Endothelial cell of umbilical vein (primary cell): ENCODE data around the gene TNFAIP8L1. TPM values are rescaled to one million over a fixed set of nuclear protein-coding genes. Genes with fewer than 3 reads are reported as not detected.

Experiments used
- BruUV-seq: library from RNA; stranded (reverse); fragments of 400-500 nt; replicated peaks from 2 replicates; lab custom pipeline; 2021; lab: Mats Ljungman, UMichigan
- CTCF ChIA-PET: fragments of 300-600, 350-600 bp; sonication (Branson Sonifier 250); formaldehyde crosslinking; loops from one replicate; lab custom pipeline; 2021; ENCODE audit warnings: antibody characterized with exemption, inconsistent platforms; lab: Charles Lee
- POLR2A ChIA-PET: fragments of 300-600, 350-600 bp; sonication (Branson Sonifier 250); formaldehyde crosslinking; loops from one replicate; lab custom pipeline; 2021; ENCODE audit warnings: antibody characterized with exemption, inconsistent platforms; lab: Charles Lee
- DNase-seq: peaks from one replicate; pipeline ENCODE4 v3.0.0-alpha.2; 2011; ENCODE audit warnings: low read depth, low spot score
- FAIRE-seq: peaks from 2 replicates; lab custom pipeline; 2011; peaks lifted over from hg19 to GRCh38; lab: Jason Lieb, UNC
- H2AFZ ChIP-seq: 2 replicates; pipeline ENCODE4 v1.6.0; 2012; ENCODE audit warnings: low read depth, low read length, control low read depth, inconsistent platforms
- H3K27ac ChIP-seq: 2 replicates; pipeline ENCODE4 v1.5.1; 2011; ENCODE audit warnings: low read depth, mild to moderate bottlenecking, control low read depth, low read length, moderate library complexity; ENCODE audit not compliant: insufficient read depth
- H3K27me3 ChIP-seq, 2 experiments: 2 replicates each; pipeline versions ENCODE4 v1.6.0 to v1.6.1; 2011; ENCODE audit warnings: low read length in 2 of 2, mixed read lengths in 1 of 2; ENCODE audit not compliant: control insufficient read depth in 2 of 2, insufficient read depth in 2 of 2
- H3K36me3 ChIP-seq, 2 experiments: 2 replicates in 1 of 2; 3 replicates in 1 of 2; pipeline ENCODE4 v1.5.1; 2011; ENCODE audit warnings: low read length in 2 of 2, mild to moderate bottlenecking in 1 of 2, moderate library complexity in 1 of 2; ENCODE audit not compliant: control insufficient read depth in 2 of 2, insufficient read depth in 2 of 2; ENCODE audit errors: extremely low read depth in 1 of 2
- H3K4me1 ChIP-seq: 3 replicates; pipeline ENCODE4 v1.5.1; 2011; ENCODE audit warnings: mild to moderate bottlenecking, low read length; ENCODE audit not compliant: control insufficient read depth, insufficient read depth; ENCODE audit errors: extremely low read depth
- H3K4me2 ChIP-seq: 2 replicates; pipeline ENCODE4 v1.6.1; 2011; ENCODE audit warnings: low read length, control low read depth, mixed read lengths; ENCODE audit not compliant: insufficient read depth
- H3K4me3 ChIP-seq, 3 experiments: fragments of 200-600 bp in 1 of 3; sonication (generic), shearing (Covaris generic) in 1 of 3; replicated peaks in 1 of 3; 2 replicates each; pipeline ENCODE4 v1.5.1; 2011 to 2016; ENCODE audit warnings: control low read depth in 3 of 3, low read length in 3 of 3, mild to moderate bottlenecking in 2 of 3, inconsistent platforms in 1 of 3, low read depth in 1 of 3, moderate library complexity in 1 of 3; ENCODE audit not compliant: insufficient read depth in 1 of 3
- H3K79me2 ChIP-seq: 2 replicates; pipeline ENCODE4 v1.6.0; 2012; ENCODE audit warnings: low read length, inconsistent platforms; ENCODE audit not compliant: control insufficient read depth, insufficient read depth
- H3K9ac ChIP-seq: replicated peaks from 2 replicates; pipeline ENCODE3; 2011; ENCODE audit warnings: low read length, control low read depth; ENCODE audit not compliant: insufficient read depth; ENCODE audit errors: extremely low read depth
- H3K9me1 ChIP-seq: replicated peaks from 3 replicates; pipeline ENCODE4 v1.6.0; 2011; ENCODE audit warnings: mild to moderate bottlenecking, low read length; ENCODE audit not compliant: control insufficient read depth, insufficient read depth; ENCODE audit errors: extremely low read depth
- H3K9me3 ChIP-seq: replicated peaks from 2 replicates; pipeline ENCODE4 v1.5.1; 2012; ENCODE audit warnings: low read length, inconsistent platforms; ENCODE audit not compliant: control insufficient read depth, insufficient read depth
- H4K20me1 ChIP-seq: replicated peaks from 2 replicates; pipeline ENCODE3; 2011; ENCODE audit warnings: mild to moderate bottlenecking, low read length; ENCODE audit not compliant: control insufficient read depth, insufficient read depth; ENCODE audit errors: extremely low read depth
- FOS ChIP-seq: IDR thresholded peaks from 2 replicates; pipeline ENCODE4 v1.6.1; 2011; ENCODE audit warnings: mild to moderate bottlenecking, low read length, moderate library complexity, borderline replicate concordance; ENCODE audit not compliant: insufficient read depth
- GATA2 ChIP-seq: IDR thresholded peaks from 2 replicates; pipeline ENCODE4 v1.7.0; 2011; ENCODE audit warnings: low read depth, mild to moderate bottlenecking, moderate library complexity, mixed read lengths, low read length; ENCODE audit not compliant: insufficient read length, insufficient read depth
- JUN ChIP-seq: IDR thresholded peaks from 2 replicates; pipeline ENCODE4 v1.6.1; 2011; ENCODE audit warnings: borderline replicate concordance, low read depth; ENCODE audit not compliant: insufficient read length, insufficient read depth
- MYC ChIP-seq: IDR thresholded peaks from one replicate; pipeline ENCODE4 v1.6.1; 2011; ENCODE audit warnings: mild to moderate bottlenecking, low read depth, low read length
- POLR2A ChIP-seq: IDR thresholded peaks from 2 replicates; pipeline ENCODE4 v1.6.1; 2012; ENCODE audit warnings: low read depth, mild to moderate bottlenecking, control low read depth, low read length
- POLR2AphosphoS5 ChIP-seq: IDR thresholded peaks from 2 replicates; pipeline ENCODE4 v1.6.1; 2012; ENCODE audit warnings: low read depth, mild to moderate bottlenecking, control low read depth, low read length, moderate library complexity; ENCODE audit not compliant: insufficient read depth
- dilution Hi-C: fragments of 300-500 bp; cut with MboI; formaldehyde crosslinking; loops from one replicate; pipeline ENCODE4 v1.15.0; 2019; ENCODE audit warnings: low sequenced_read_pairs; ENCODE audit not compliant: extremely low pct_ligation_motif_present
- intact Hi-C: fragments of 100-400 bp; cut with micrococcal nuclease; formaldehyde crosslinking; loops from one replicate; pipeline ENCODE4 v1.10.0; 2022
- polyA plus RNA-seq, 4 experiments: library from polyadenylated mRNA; depleted of rRNA in 3 of 4; stranded (reverse) in 3 of 4; unstranded in 1 of 4; fragments of >200 nt; gene quantifications; 2 replicates each; pipeline versions ENCODE4 v1.2.1 to v1.2.3, GENCODE V29; 2011 to 2012; ENCODE audit warnings: missing spikeins in 1 of 4
- total RNA-seq: library from RNA; stranded (reverse); gene quantifications from 2 replicates; pipeline ENCODE4 v1.2.3, GENCODE V29; 2021
- TF ChIP-seq, protein P1 (sequence below): IDR thresholded peaks from 2 replicates; pipeline ENCODE4 v1.6.1; 2011; ENCODE audit not compliant: insufficient read depth, insufficient read length
- TF ChIP-seq, protein P2 (sequence below), 2 donors: IDR thresholded peaks; 1 replicate in 1 of 2; 2 replicates in 1 of 2; pipeline ENCODE4 v1.5.1; 2011; ENCODE audit warnings: low read length in 2 of 2, mild to moderate bottlenecking in 2 of 2, moderate library complexity in 2 of 2, control low read depth in 1 of 2, inconsistent platforms in 1 of 2, low read depth in 1 of 2; ENCODE audit not compliant: insufficient read depth in 1 of 2; ENCODE audit errors: extremely low read depth in 1 of 2

Gene TNFAIP8L1
- total and polyA plus RNA-seq, 2 donors (not counting 3 experiments of a cell fraction or from before 2014, with no cell fraction given), result 40.0 to 56.1 TPM

DNA sequence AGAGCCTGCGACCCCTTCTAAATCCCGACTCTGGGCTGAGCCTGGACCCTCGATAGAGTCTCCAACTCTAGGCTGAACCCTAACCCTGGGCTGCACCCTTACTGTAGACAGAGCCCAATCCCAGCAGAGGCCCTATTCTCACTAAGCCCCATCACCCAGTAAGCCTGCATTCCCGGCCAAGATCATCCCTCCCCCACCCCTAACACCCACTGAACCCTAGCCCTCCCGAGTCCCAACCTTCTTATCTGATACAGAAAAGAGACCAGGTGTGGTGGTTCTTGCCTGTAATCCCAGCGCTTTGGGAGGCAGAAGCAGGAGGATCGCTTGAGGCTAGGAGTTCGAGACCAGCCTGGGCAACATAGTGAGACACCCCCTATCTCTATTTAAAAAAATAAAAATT lies 2.6 kb upstream of the TNFAIP8L1 start:
- no peaks in the 10 kb centered on the region for H4K20me1 ChIP-seq

More for the DNA sequence above, 2.6 kb upstream of the TNFAIP8L1 start:
- no peak for DNase-seq
- intact Hi-C loops, result loop anchor here (1.0 to 5.0 kb wide), 3 partner anchors 113 to 234 kb away; partner anchors contain the start of genes CHAF1A, HDGFL2 and SH3GL1
- Histone ChIP-seq H3K36me3 (peaks cover 0 to 3% of the 10 kb centered on the region in 2 experiments), H3K4me3 (no peak overlapping the region), H3K4me2 (peak overlapping the region; percentile 57), H3K9me3 (no peaks in the 10 kb centered on the region), H2AFZ (peak overlapping the region; percentile 76), H3K27me3 (no peaks in the 10 kb centered on the region), H3K4me1 (peaks cover 48% of the 10 kb centered on the region), H3K9ac (peak overlapping the region; percentile 47), H3K27ac (no peak overlapping the region), H3K79me2 (peaks cover 24% of the 10 kb centered on the region), H3K9me1 (no peaks in the 10 kb centered on the region)
- FAIRE-seq, result no peak
- ChIA-PET CTCF (interaction anchor here (0.6 to 3.7 kb wide), 25 partner anchors 9 to 180 kb away, joined by 3 to 66 read pairs (median 5); partner anchors contain the start of genes PLIN4, PLIN5 and SEMA6B), POLR2A (no interaction called here)
- TF ChIP-seq MYC, result no peak
- TF ChIP-seq, protein P1, sequence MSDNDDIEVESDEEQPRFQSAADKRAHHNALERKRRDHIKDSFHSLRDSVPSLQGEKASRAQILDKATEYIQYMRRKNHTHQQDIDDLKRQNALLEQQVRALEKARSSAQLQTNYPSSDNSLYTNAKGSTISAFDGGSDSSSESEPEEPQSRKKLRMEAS, result no peak
- TF ChIP-seq FOS, result no peak
- no peak for TF ChIP-seq POLR2A
- no peak for TF ChIP-seq POLR2AphosphoS5
- TF ChIP-seq, protein P2, sequence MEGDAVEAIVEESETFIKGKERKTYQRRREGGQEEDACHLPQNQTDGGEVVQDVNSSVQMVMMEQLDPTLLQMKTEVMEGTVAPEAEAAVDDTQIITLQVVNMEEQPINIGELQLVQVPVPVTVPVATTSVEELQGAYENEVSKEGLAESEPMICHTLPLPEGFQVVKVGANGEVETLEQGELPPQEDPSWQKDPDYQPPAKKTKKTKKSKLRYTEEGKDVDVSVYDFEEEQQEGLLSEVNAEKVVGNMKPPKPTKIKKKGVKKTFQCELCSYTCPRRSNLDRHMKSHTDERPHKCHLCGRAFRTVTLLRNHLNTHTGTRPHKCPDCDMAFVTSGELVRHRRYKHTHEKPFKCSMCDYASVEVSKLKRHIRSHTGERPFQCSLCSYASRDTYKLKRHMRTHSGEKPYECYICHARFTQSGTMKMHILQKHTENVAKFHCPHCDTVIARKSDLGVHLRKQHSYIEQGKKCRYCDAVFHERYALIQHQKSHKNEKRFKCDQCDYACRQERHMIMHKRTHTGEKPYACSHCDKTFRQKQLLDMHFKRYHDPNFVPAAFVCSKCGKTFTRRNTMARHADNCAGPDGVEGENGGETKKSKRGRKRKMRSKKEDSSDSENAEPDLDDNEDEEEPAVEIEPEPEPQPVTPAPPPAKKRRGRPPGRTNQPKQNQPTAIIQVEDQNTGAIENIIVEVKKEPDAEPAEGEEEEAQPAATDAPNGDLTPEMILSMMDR (IDR thresholded peaks at IDR 0.05; ENCODE audit: extremely low read depth in 1 of 2, insufficient read depth in 1 of 2, low read depth in 1 of 2, low read length in 2 of 2), result no peak
- TF ChIP-seq GATA2, result no peak
- TF ChIP-seq JUN, result no peak
- no TSS peak for BruUV-seq
- dilution Hi-C loops, result no loop called here
